ENCODE results near the gene TPCN1. TPM values are rescaled to one million over a fixed set of nuclear protein-coding genes. Genes with fewer than 3 reads are reported as not detected.
"Not testable (repeated sequence)": the region's sequence is repeated elsewhere in the genome, so short reads cannot be mapped to it uniquely, and the experiment has no call there.

TPCN1 gene
- total RNA-seq, 1 donor from 2014 or later = 34.9 TPM

DNA sequence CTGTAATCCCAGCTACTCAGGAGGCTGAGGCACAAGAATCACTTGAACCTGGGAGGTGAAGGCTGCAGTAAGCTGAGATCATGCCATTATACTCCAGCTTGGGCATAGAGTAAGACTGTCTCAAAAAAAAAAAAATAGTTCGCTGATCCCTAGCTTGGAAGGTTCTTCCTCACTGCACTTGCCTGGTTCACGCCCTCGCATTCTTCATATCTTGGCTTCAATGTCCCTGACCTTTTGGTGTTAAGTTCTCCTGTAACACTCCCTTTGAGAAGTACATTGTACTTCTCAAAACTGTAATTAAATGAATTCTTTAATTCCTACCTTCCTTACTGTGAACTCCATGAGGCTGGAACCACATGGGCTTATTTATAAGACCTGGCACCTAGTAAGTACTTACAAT, 16.5 kb upstream of the TPCN1 start:
- no peak for DNase-seq (ENCODE audit: low read depth)
- TF ChIP-seq, protein P1, sequence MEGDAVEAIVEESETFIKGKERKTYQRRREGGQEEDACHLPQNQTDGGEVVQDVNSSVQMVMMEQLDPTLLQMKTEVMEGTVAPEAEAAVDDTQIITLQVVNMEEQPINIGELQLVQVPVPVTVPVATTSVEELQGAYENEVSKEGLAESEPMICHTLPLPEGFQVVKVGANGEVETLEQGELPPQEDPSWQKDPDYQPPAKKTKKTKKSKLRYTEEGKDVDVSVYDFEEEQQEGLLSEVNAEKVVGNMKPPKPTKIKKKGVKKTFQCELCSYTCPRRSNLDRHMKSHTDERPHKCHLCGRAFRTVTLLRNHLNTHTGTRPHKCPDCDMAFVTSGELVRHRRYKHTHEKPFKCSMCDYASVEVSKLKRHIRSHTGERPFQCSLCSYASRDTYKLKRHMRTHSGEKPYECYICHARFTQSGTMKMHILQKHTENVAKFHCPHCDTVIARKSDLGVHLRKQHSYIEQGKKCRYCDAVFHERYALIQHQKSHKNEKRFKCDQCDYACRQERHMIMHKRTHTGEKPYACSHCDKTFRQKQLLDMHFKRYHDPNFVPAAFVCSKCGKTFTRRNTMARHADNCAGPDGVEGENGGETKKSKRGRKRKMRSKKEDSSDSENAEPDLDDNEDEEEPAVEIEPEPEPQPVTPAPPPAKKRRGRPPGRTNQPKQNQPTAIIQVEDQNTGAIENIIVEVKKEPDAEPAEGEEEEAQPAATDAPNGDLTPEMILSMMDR (IDR thresholded peaks at IDR 0.05; ENCODE audit: insufficient read depth, low read length, poor library complexity, severe bottlenecking) = no peak
- no peaks in the 10 kb centered on the region for H3K36me3 ChIP-seq (ENCODE audit: control insufficient read depth, insufficient read depth, low read length)
- no peaks in the 10 kb centered on the region for H3K27me3 ChIP-seq (ENCODE audit: control insufficient read depth, insufficient read depth, low read length)
- no peak overlapping the region for H3K4me3 ChIP-seq (ENCODE audit: low read depth, low read length)

DNA sequence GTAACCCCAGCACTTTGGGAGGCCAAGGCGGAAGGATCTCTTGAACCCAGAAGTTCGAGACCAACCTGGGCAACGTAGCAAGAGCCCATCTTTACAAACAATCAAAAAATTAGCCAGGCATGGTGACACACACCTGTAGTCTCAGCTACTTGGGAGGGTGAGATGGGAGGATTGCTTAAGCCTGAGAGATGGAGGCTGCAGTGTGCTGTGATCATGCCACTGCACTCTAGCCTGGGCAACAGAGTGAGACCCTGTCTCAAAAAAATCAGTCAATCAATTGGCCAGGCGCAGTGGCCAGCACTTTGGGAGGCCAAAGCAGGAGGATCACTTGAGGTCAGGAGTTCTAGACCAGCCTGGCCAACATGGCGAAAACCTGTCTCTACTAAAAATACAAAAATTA, 14.5 kb upstream of the TPCN1 start:
- not testable (repeated sequence) for H3K36me3 ChIP-seq (ENCODE audit: control insufficient read depth, insufficient read depth, low read length); H3K27me3 ChIP-seq (ENCODE audit: control insufficient read depth, insufficient read depth, low read length); DNase-seq (ENCODE audit: low read depth); H3K4me3 ChIP-seq (ENCODE audit: low read depth, low read length)

DNA sequence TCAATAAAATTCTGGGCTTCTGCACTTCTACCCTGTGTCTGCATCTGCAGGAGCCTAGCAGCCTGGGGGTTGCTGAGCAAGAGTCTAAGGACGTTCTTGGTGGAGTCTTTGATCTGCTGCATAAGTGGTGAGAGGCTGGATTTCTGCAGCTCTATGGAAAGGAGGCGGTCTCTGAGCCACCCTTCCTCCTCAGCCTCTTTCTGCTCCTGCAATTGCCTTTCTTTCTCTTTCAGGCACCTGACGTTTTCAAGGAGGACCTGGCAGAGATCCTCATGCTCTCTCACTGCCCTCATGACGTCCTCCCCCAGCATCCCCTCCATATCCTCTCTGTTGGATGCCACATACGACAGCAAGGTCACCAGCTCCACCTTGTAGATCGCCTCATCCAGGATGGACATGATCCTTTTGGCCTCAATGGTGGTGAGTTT, 13.6 kb upstream of the TPCN1 start:
- TF ChIP-seq, protein P1 (IDR thresholded peaks at IDR 0.05; ENCODE audit: insufficient read depth, low read length, poor library complexity, severe bottlenecking) = no peak

DNA sequence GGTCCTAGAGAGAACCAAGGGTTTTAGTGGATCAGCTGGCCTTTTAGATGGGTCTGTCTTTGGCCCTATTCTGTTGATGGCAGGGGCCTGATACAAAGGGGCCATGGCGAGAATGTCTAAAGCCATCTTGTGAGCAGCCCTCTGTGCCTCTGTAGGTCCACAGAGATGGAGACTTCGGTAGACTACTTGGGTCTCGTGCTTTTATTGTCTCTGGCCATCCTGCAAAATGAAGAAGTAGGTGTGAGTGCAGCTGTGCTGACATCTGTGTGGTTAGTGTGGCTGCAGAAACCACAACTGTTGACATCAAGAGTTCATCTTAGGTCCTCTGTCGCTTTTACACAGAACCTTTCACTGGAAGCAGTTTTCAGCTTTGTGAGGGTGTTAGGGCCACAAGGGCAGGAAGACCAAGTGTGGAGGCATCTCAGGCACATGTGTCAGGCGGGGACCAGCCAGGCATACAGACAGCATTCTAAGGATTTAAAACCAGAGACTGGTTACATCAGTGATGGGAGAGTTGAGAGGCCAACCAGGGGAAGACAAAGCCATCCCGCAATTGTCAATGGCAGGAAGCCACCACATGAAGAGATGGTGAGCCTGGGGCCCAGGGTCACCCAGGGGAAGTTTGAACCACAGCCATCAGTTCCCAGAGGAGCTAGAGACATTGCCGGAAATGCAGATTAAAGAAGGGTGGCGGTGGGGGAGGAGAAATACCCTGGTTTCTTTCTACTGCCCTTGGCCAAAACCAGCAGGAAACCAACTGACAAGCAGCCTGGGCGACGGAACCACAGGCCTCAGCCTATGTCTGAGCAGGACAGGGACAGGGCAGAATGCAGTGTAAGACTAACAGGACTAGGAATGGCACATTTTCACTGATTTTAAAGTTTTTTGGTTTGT, 13.0 kb upstream of the TPCN1 start:
- Histone ChIP-seq H3K27me3 (ENCODE audit: control insufficient read depth, insufficient read depth, low read length) (no peaks in the 10 kb centered on the region), H3K4me3 (ENCODE audit: low read depth, low read length) (no peak overlapping the region), H3K36me3 (ENCODE audit: control insufficient read depth, insufficient read depth, low read length) (no peaks in the 10 kb centered on the region)
- DNase-seq (ENCODE audit: low read depth) = no peak
- TF ChIP-seq, protein P1 (IDR thresholded peaks at IDR 0.05; ENCODE audit: insufficient read depth, low read length, poor library complexity, severe bottlenecking) = no peak

More for the DNA sequence above, 13.6 kb upstream of the TPCN1 start:
- H3K36me3 ChIP-seq (ENCODE audit: control insufficient read depth, insufficient read depth, low read length) = no peaks in the 10 kb centered on the region
- no peaks in the 10 kb centered on the region for H3K27me3 ChIP-seq (ENCODE audit: control insufficient read depth, insufficient read depth, low read length)
- no peak overlapping the region for H3K4me3 ChIP-seq (ENCODE audit: low read depth, low read length)
- DNase-seq (ENCODE audit: low read depth) = no peak

- no peak overlapping the region for H3K4me3 ChIP-seq (ENCODE audit: low read depth, low read length)
- TF ChIP-seq, protein P1 (IDR thresholded peaks at IDR 0.05; ENCODE audit: insufficient read depth, low read length, poor library complexity, severe bottlenecking) = no peak
- no peaks in the 10 kb centered on the region for H3K27me3 ChIP-seq (ENCODE audit: control insufficient read depth, insufficient read depth, low read length)
- H3K36me3 ChIP-seq (ENCODE audit: control insufficient read depth, insufficient read depth, low read length) = no peaks in the 10 kb centered on the region
- DNase-seq (ENCODE audit: low read depth) = no peak
Observed at GRCh38 chr12:113211160-113211559, 10.1 kb upstream of the TPCN1 start.

DNA sequence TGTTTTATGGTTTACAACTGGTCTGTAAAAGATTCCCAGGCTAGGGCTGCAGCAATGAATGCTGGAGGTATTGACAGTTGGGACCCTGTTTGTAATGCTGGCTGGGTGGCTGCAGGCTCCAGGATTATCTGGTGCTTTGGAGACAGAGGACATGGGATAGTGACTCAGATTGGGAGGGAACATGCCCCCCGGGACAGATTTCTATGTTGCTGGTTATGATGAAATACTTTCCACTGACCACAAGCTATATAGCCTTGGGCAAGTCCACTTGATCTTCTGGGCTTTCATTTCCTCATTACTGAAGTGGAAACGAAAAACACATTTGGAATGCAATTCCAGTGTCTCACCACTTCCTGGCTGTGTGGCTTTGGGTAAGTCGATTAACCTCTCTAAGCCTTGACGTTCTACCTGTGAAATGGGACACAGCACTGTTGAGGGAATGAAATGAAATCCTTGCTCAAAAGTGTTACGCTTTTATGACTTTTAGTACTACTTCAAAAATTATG, 6.3 kb upstream of the TPCN1 start:
- Histone ChIP-seq H3K4me3 (ENCODE audit: low read depth, low read length) (no peak overlapping the region), H3K27me3 (ENCODE audit: control insufficient read depth, insufficient read depth, low read length) (no peaks in the 10 kb centered on the region), H3K36me3 (ENCODE audit: control insufficient read depth, insufficient read depth, low read length) (no peaks in the 10 kb centered on the region)
- peak; percentile 99 for DNase-seq (ENCODE audit: low read depth)
- TF ChIP-seq, protein P1 (IDR thresholded peaks at IDR 0.05; ENCODE audit: insufficient read depth, low read length, poor library complexity, severe bottlenecking) = no peak
